Measurements from ENCODE around the gene AKAP8L. TPM values are rescaled to one million over a fixed set of nuclear protein-coding genes. Genes with fewer than 3 reads are reported as not detected.

AKAP8L gene
- total and polyA plus RNA-seq, 2 experiments from 2014 or later, result 88.7 to 155 TPM

DNA sequence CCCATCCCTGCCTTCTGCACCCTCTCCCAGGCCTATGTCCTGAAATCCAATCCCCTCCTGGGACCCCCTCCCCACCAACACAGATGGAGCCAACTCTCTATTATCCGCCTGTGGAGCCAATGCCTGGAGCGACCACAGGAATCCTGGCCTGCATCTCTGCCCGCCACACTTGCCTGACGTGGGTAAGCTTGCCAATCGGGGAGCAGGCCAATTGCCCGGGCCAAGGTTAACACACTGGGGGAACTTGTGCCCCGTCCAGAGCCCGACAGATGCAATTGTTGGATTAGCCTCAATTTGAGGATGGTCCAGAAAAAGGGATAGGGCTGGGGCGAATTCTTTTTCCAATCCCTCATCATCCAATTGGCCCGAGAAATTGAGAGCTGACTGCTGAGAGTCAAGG, 25.1 kb upstream of the AKAP8L start:
- H3K9me2 ChIP-seq (replicated peaks; ENCODE audit: insufficient read depth), result no peaks in the 10 kb centered on the region
- no peaks in the 10 kb centered on the region for H3K9me3 ChIP-seq (ENCODE audit: low read depth)
- peaks cover 2% of the 10 kb centered on the region for H3K4me1 ChIP-seq (ENCODE audit: insufficient read depth)
- no peaks in the 10 kb centered on the region for H4K20me1 ChIP-seq (ENCODE audit: insufficient read depth, poor library complexity, severe bottlenecking)
- H3K4me3 ChIP-seq, result no peak overlapping the region
- TF ChIP-seq, protein P1, sequence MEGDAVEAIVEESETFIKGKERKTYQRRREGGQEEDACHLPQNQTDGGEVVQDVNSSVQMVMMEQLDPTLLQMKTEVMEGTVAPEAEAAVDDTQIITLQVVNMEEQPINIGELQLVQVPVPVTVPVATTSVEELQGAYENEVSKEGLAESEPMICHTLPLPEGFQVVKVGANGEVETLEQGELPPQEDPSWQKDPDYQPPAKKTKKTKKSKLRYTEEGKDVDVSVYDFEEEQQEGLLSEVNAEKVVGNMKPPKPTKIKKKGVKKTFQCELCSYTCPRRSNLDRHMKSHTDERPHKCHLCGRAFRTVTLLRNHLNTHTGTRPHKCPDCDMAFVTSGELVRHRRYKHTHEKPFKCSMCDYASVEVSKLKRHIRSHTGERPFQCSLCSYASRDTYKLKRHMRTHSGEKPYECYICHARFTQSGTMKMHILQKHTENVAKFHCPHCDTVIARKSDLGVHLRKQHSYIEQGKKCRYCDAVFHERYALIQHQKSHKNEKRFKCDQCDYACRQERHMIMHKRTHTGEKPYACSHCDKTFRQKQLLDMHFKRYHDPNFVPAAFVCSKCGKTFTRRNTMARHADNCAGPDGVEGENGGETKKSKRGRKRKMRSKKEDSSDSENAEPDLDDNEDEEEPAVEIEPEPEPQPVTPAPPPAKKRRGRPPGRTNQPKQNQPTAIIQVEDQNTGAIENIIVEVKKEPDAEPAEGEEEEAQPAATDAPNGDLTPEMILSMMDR (IDR thresholded peaks at IDR 0.05; ENCODE audit: poor library complexity), result no peak
- no peak for TF ChIP-seq EZH2phosphoT487 (IDR thresholded peaks at IDR 0.05; ENCODE audit: low read depth, severe bottlenecking, unreplicated experiment)
- TF ChIP-seq EZH2 (IDR thresholded peaks at IDR 0.05; ENCODE audit: borderline replicate concordance), result no peak
- WGBS (ENCODE audit: low lambda C conversion rate, missing lambda C conversion rate), result 94% methylated on average over 10 of the region's 10 CpGs
- no peaks in the 10 kb centered on the region for H3K36me3 ChIP-seq (replicated peaks; ENCODE audit: insufficient read depth, low read depth)
- no peak overlapping the region for H3K27ac ChIP-seq
- no peak overlapping the region for H3K4me2 ChIP-seq
- DNase-seq (ENCODE audit: low spot score), result no peak
- no peaks in the 10 kb centered on the region for H3K79me2 ChIP-seq
- H3K27me3 ChIP-seq, result no peaks in the 10 kb centered on the region
- H2AFZ ChIP-seq, result no peak overlapping the region

DNA sequence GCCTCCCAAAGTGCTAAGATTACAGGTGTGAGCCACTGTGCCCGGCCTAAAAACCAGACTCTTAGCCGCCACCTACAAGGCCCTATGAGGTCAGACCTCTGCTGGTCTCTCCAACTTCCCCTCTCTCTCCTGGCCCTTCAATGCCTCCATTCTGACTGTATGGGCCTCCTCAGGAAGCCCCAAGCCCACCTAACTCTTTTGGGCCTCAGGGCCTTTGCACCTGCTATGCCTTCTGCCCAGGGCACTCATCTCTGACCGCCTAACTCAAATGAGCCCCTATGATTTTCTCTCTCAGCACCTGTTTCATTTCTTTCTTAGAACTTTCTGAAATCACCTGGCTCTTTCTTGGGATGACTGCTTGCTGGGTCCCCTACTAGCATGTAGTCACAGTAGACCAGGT, 24.5 kb upstream of the AKAP8L start:
- 92% methylated on average over 3 of the region's 3 CpGs for WGBS (ENCODE audit: low lambda C conversion rate, missing lambda C conversion rate)
- H2AFZ ChIP-seq, result no peak overlapping the region

DNA sequence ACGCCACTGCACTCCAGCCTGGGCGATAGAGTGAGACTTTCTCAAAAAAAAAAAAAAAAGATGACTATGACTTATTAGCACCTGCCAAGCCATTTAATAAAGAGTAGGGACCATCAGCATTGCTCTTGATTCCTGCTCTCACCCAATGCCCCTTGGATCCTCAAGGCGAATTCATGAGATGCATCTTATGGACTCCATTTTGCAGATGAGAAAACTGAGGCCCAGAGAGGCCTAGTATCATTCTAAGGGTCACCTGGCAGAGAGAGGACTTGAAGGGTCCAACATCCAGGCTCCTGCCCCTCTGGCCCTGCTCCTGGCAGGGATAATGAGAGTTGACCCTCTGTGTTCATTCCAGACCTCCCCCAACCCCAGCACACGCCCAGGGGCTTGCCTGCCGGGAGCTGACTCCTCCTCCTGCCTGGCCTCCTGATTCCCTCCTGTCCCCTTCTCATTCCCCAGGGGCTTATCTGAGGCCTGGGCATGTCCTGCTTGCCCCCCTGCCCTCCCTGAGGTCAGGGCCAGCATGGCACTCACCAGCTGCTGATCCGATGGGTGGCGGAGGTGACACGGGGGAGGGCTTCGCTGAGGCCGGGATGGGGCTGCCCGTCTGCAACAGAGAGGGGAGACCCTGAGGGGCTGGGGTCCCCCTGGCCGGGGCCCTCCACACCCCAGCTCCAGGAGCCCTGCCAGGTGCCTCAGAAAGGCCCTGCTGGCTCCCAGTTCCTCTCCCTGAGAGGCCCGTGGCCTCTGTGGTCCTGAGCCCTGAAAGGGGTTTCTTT, 23.5 kb upstream of the AKAP8L start:
- 89% methylated on average over 7 of the region's 13 CpGs for WGBS (ENCODE audit: low lambda C conversion rate, missing lambda C conversion rate)
- H3K79me2 ChIP-seq, result no peaks in the 10 kb centered on the region
- H4K20me1 ChIP-seq (ENCODE audit: insufficient read depth, poor library complexity, severe bottlenecking), result no peaks in the 10 kb centered on the region
- H3K9me2 ChIP-seq (replicated peaks; ENCODE audit: insufficient read depth), result no peaks in the 10 kb centered on the region
- no peaks in the 10 kb centered on the region for H3K9me3 ChIP-seq (ENCODE audit: low read depth)
- no peak overlapping the region for H3K4me3 ChIP-seq
- no peak overlapping the region for H2AFZ ChIP-seq
- H3K4me2 ChIP-seq, result no peak overlapping the region
- H3K27ac ChIP-seq, result no peak overlapping the region
- TF ChIP-seq EZH2 (IDR thresholded peaks at IDR 0.05; ENCODE audit: borderline replicate concordance) (no peak), EZH2phosphoT487 (IDR thresholded peaks at IDR 0.05; ENCODE audit: low read depth, severe bottlenecking, unreplicated experiment) (no peak)
- TF ChIP-seq, protein P1 (IDR thresholded peaks at IDR 0.05; ENCODE audit: poor library complexity), result no peak
- no peak for DNase-seq (ENCODE audit: low spot score)
- H3K27me3 ChIP-seq, result no peaks in the 10 kb centered on the region
- no peaks in the 10 kb centered on the region for H3K4me1 ChIP-seq (ENCODE audit: insufficient read depth)
- H3K36me3 ChIP-seq (replicated peaks; ENCODE audit: insufficient read depth, low read depth), result no peaks in the 10 kb centered on the region

More for the DNA sequence above, 24.5 kb upstream of the AKAP8L start:
- Histone ChIP-seq H4K20me1 (ENCODE audit: insufficient read depth, poor library complexity, severe bottlenecking) (no peaks in the 10 kb centered on the region), H3K36me3 (replicated peaks; ENCODE audit: insufficient read depth, low read depth) (no peaks in the 10 kb centered on the region), H3K27me3 (no peaks in the 10 kb centered on the region), H3K4me3 (no peak overlapping the region), H3K27ac (no peak overlapping the region), H3K4me1 (ENCODE audit: insufficient read depth) (no peaks in the 10 kb centered on the region), H3K4me2 (no peak overlapping the region), H3K9me3 (ENCODE audit: low read depth) (no peaks in the 10 kb centered on the region), H3K79me2 (no peaks in the 10 kb centered on the region), H3K9me2 (replicated peaks; ENCODE audit: insufficient read depth) (no peaks in the 10 kb centered on the region)
- TF ChIP-seq EZH2 (IDR thresholded peaks at IDR 0.05; ENCODE audit: borderline replicate concordance) (no peak), EZH2phosphoT487 (IDR thresholded peaks at IDR 0.05; ENCODE audit: low read depth, severe bottlenecking, unreplicated experiment) (no peak)
- TF ChIP-seq, protein P1 (IDR thresholded peaks at IDR 0.05; ENCODE audit: poor library complexity), result no peak
- DNase-seq (ENCODE audit: low spot score), result no peak

All from hepatocyte (in vitro differentiated cells).